Measurements from ENCODE around the gene TMPRSS6. TPM values are rescaled to one million over a fixed set of nuclear protein-coding genes. Genes with fewer than 3 reads are reported as not detected.

The TMPRSS6 gene
- total and polyA plus RNA-seq, 2 of the 13 experiments (the other 11 are each of a cell fraction or from before 2014, with no cell fraction given) = 4.2 to 4.8 TPM

GRCh38 chr22:37032134-37032534, 77.4 kb downstream of the TMPRSS6 start (continued):
- no peak; the same call in 1 of the 2 replicates for TF ChIP-seq FOXP4 (CRISPR knock-in tag; IDR thresholded peaks at IDR 0.05)
- no peak for TF ChIP-seq NFE2 (CRISPR knock-in tag; IDR thresholded peaks at IDR 0.05)
- TF ChIP-seq MED13 (CRISPR knock-in tag; IDR thresholded peaks at IDR 0.05) = no peak
- no peak; the same call in 1 of the 2 replicates for TF ChIP-seq TARDBP (CRISPR knock-in tag; IDR thresholded peaks at IDR 0.05)
- no peak for TF ChIP-seq HES4 (CRISPR knock-in tag; IDR thresholded peaks at IDR 0.05; ENCODE audit: borderline replicate concordance)
- no peak for TF ChIP-seq NONO (IDR thresholded peaks at IDR 0.05)
- TF ChIP-seq NONO (CRISPR knock-in tag; conservative IDR thresholded peaks at IDR 0.05) = no peak
- no peak; the same call in 1 of the 2 replicates for TF ChIP-seq RCOR2 (CRISPR knock-in tag; IDR thresholded peaks at IDR 0.05)
- no peak for TF ChIP-seq SMYD3 (CRISPR knock-in tag; IDR thresholded peaks at IDR 0.05)
- no peak for TF ChIP-seq RARG (CRISPR knock-in tag; IDR thresholded peaks at IDR 0.05; ENCODE audit: low read depth)
- no peak; the same call in none of the 2 replicates for TF ChIP-seq ATF2 (CRISPR knock-in tag; IDR thresholded peaks at IDR 0.05)
- TF ChIP-seq ZNF761 (CRISPR knock-in tag; conservative IDR thresholded peaks at IDR 0.05) = no peak
- no peak for TF ChIP-seq ZNF282 (IDR thresholded peaks at IDR 0.05; ENCODE audit: partially characterized antibody)
- TF ChIP-seq ARID3A (IDR thresholded peaks at IDR 0.05; ENCODE audit: low read depth, low read length) = no peak
- no peak for TF ChIP-seq ZNF619 (CRISPR knock-in tag; IDR thresholded peaks at IDR 0.05)
- TF ChIP-seq NFATC3 (CRISPR knock-in tag; IDR thresholded peaks at IDR 0.05) = no peak
- TF ChIP-seq ZNF792 (CRISPR knock-in tag; IDR thresholded peaks at IDR 0.05) = no peak; the same call in 1 of the 2 replicates
- no peak; the same call in 1 of the 2 replicates for TF ChIP-seq MTF1 (CRISPR knock-in tag; IDR thresholded peaks at IDR 0.05)
- TF ChIP-seq NFYB (CRISPR knock-in tag; IDR thresholded peaks at IDR 0.05) = no peak
- TF ChIP-seq ZNF597 (CRISPR knock-in tag; IDR thresholded peaks at IDR 0.05) = no peak
- TF ChIP-seq MXD3 (CRISPR knock-in tag; IDR thresholded peaks at IDR 0.05) = no peak
- TF ChIP-seq MED1 (CRISPR knock-in tag; IDR thresholded peaks at IDR 0.05) = peak; percentile 9; the same call in 1 of the 2 replicates
- TF ChIP-seq ZNF276 (CRISPR knock-in tag; IDR thresholded peaks at IDR 0.05; ENCODE audit: low read depth) = no peak
- TF ChIP-seq ARNT2 (CRISPR knock-in tag; IDR thresholded peaks at IDR 0.05; ENCODE audit: low read depth) = no peak
